ENCODE results near the gene HINT3. TPM values are rescaled to one million over a fixed set of nuclear protein-coding genes. Genes with fewer than 3 reads are reported as not detected.

The HINT3 gene
- total and polyA plus RNA-seq, 8 donors: 2.6 to 15.7 (median 11.0) TPM

DNA sequence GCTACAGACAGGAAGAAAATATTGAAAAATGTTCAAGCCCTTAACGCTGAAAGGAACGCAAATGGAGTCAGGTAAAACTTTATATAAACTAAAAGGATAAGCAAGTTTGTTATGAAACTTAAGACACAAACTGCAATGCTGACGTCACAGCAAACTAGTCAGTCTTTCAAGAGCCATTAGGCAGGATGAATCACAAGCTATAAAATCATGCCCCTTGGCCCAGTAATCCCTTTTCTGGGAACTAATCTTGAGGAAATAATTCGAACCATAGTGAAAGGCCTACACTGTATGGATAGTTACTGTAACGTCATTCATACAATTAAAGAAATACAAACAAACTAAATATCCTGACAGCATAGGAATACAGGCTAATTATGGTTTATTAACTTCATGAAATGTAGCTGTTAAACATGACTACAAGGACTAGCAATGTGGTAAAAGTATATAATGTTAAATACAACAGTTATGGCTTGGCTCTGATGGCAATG, 42.7 kb upstream of the HINT3 start:
- Histone ChIP-seq H3K4me1 (peaks cover 0 to 15% (median 0%) of the 10 kb centered on the region in 3 donors), H3K27me3 (no peaks in the 10 kb centered on the region), H3K4me3 (no peak overlapping the region), H3K9me3 (no peaks in the 10 kb centered on the region), H3K27ac (no peak overlapping the region), H3K36me3 (peaks cover 0 to 6% (median 0%) of the 10 kb centered on the region in 3 donors)
- ATAC-seq (no peak), FAIRE-seq (no peak), DNase-seq (no peak)
- TF ChIP-seq, protein P1, sequence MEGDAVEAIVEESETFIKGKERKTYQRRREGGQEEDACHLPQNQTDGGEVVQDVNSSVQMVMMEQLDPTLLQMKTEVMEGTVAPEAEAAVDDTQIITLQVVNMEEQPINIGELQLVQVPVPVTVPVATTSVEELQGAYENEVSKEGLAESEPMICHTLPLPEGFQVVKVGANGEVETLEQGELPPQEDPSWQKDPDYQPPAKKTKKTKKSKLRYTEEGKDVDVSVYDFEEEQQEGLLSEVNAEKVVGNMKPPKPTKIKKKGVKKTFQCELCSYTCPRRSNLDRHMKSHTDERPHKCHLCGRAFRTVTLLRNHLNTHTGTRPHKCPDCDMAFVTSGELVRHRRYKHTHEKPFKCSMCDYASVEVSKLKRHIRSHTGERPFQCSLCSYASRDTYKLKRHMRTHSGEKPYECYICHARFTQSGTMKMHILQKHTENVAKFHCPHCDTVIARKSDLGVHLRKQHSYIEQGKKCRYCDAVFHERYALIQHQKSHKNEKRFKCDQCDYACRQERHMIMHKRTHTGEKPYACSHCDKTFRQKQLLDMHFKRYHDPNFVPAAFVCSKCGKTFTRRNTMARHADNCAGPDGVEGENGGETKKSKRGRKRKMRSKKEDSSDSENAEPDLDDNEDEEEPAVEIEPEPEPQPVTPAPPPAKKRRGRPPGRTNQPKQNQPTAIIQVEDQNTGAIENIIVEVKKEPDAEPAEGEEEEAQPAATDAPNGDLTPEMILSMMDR (IDR thresholded peaks at IDR 0.05): no peak
- 72 to 77% methylated on average over 5 of the region's 5 CpGs for WGBS, 2 donors
- intact Hi-C loops (cut with DNase I): no loop called here

DNA sequence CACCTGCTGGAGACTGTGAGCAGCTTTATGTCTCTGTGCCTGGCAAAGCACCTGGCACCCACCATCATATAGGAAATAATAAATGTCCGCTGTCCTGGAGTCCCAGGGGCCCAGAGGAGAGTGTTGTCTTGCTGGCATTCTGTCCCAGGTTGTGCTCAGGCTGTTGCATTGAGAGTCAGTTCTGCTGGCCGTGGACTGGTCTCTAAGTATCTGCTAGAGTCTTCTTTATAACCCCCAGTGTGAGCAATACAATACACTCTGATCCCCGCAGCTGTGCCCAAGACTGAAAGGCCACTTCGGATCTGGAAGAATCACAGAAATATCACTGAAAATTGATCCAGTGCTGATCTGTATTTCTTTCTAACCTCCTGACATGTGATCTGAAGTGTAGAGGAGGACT, 38.3 kb upstream of the HINT3 start:
- FAIRE-seq: no peak
- H3K4me3 ChIP-seq: no peak overlapping the region

DNA sequence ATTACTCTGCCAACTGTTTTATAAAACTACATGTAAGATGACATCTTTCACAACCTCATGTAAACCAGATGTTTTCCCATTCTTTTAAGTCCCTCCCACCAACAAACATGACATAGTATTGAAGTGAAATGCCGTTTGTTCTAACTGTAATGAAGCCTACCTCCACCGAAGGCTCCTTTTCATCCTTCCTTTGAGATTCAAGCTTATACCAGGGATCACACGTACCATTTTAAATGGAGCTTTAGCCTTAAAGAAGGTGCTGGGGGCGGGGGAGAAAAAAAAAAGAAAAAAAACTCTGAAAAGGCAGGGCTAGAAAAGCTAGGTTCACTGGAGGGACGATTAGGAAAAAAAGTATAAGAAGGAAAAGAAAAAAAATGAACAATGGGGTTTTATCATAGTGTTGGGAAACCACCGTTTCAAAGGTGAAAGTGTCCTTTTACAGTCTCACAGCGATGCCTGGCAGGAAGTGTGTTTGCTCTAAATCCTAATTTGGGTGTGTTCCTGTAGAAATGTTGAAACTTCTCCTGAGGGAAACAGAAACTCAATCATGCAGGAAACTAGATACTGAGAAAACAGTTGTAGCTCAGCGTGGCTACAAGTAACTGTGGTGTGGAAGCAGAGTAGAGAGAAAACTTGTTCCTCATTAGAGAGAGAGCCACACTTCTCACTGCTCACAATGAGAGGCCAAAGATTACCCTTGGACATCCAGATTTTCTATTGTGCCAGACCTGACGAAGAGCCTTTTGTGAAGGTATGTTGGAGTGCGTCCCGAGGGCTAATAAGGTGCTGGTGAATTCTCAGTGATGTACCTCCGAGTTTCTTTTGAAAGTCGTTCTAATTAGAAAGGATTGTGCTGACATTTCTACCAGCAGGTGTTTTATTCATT, 37.6 kb upstream of the HINT3 start:
- Histone ChIP-seq H3K9me3 (no peaks in the 10 kb centered on the region), H3K4me3 (peak overlapping the region in 1 of 4 donors; percentile 40), H3K4me1 (peaks cover 0 to 28% (median 0%) of the 10 kb centered on the region in 3 donors), H3K27ac (peak overlapping the region; percentile 7 to 97 (median 64)), H3K27me3 (no peaks in the 10 kb centered on the region), H3K36me3 (peaks cover 0 to 16% (median 0%) of the 10 kb centered on the region in 3 donors)
- intact Hi-C loops (cut with DNase I): no loop called here
- TF ChIP-seq, protein P1 (IDR thresholded peaks at IDR 0.05): no peak
- DNase-seq (peak in 3 of 6 donors; percentile 38 to 47 (median 45)), ATAC-seq (peak; percentile 85 to 92 (median 90)), FAIRE-seq (peak; percentile 53)
- WGBS, 2 donors: 28 to 34% methylated on average over 13 of the region's 13 CpGs

More for the DNA sequence above, 38.3 kb upstream of the HINT3 start:
- peak in 3 of 4 donors; percentile 1 to 7 (median 4) for ATAC-seq
- H3K36me3 ChIP-seq: peaks cover 0 to 9% (median 0%) of the 10 kb centered on the region in 3 donors
- no peaks in the 10 kb centered on the region for H3K27me3 ChIP-seq
- H3K4me1 ChIP-seq: peaks cover 0 to 27% (median 0%) of the 10 kb centered on the region in 3 donors
- H3K9me3 ChIP-seq: no peaks in the 10 kb centered on the region
- TF ChIP-seq, protein P1 (IDR thresholded peaks at IDR 0.05): no peak
- intact Hi-C loops (cut with DNase I): no loop called here
- WGBS, 2 donors: 74 to 76% methylated on average over 4 of the region's 4 CpGs
- peak overlapping the region in 3 of 4 donors; percentile 7 to 97 (median 84) for H3K27ac ChIP-seq
- no peak for DNase-seq

DNA sequence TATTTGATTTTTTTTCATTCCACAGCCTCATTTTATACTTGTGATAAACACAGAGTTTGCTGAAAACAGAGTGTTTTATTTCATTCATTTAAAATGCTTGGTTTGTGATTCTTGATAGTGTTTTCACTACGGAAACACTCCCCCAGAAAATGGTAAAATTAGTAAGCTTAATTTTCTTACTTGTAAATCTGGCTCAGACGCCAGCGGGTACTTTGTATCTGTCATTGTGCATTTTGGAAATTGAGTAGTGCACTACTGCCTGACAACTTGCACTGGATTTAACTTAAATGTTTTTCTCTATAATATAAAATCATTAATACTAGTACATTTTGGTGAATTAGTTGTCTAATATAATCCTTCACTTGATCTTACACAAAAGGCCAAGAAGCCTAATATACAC, 37.0 kb upstream of the HINT3 start:
- H3K4me1 ChIP-seq: peaks cover 0 to 28% (median 0%) of the 10 kb centered on the region in 3 donors
- 60 to 67% methylated on average over 3 of the region's 3 CpGs for WGBS, 2 donors
- H3K27me3 ChIP-seq: no peaks in the 10 kb centered on the region
- DNase-seq (no peak), ATAC-seq (no peak), FAIRE-seq (no peak)
- TF ChIP-seq, protein P1 (IDR thresholded peaks at IDR 0.05): no peak
- H3K4me3 ChIP-seq: peak overlapping the region in 1 of 4 donors; percentile 40
- H3K36me3 ChIP-seq: peaks cover 0 to 16% (median 0%) of the 10 kb centered on the region in 3 donors
- H3K27ac ChIP-seq: peak overlapping the region; percentile 7 to 97 (median 64)
- intact Hi-C loops (cut with DNase I): no loop called here
- no peaks in the 10 kb centered on the region for H3K9me3 ChIP-seq
